ACHN (cell line): ENCODE data around the gene DUSP10.
A peak's percentile ranks its signal among the peaks of the same experiment; 100 is the strongest.

ENCODE experiments used
- DNase-seq: peaks from one replicate; pipeline ENCODE4 v3.0.0-alpha.2; 2015
- in situ Hi-C: cut with HindIII; loops from 2 replicates; pipeline ENCODE4 v1.10.0; 2017; ENCODE audit warnings: low sequenced_read_pairs, low pct_ligation_motif_present, low pct_unique_long_range_greater_than_20kb

DUSP10 gene

GRCh38 chr1:221718381-221719277 lies 23.3 kb downstream of the DUSP10 start:
- no peak for DNase-seq
- in situ Hi-C loops = no loop called here

DNA sequence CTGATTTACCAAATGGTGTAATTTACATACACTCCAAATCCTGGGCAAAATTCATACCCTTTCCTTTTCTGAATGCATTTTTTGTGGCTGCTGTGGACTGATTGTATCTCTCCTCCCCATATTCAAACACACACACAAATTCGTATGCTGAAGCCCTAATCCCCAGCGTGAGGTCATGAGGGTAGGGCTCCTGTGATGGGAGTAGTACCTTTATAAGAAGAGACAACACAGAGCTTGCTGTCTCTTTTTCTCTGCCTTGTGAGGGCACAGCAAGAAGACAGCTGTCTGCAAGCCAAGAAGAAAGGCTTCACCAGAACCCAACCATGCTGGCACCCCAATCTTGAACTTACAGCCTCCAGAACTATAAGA lies 24.4 kb downstream of the DUSP10 start:
- in situ Hi-C loops = no loop called here
- DNase-seq = no peak

- in situ Hi-C loops = no loop called here
- no peak for DNase-seq
Measured at GRCh38 chr1:221716713-221717484, 25.0 kb downstream of the DUSP10 start.

- in situ Hi-C loops = no loop called here
- DNase-seq = no peak
Measured at GRCh38 chr1:221715321-221716169, 26.3 kb downstream of the DUSP10 start.

GRCh38 chr1:221714227-221715152 lies 27.4 kb downstream of the DUSP10 start:
- no peak for DNase-seq
- in situ Hi-C loops = no loop called here

DNA sequence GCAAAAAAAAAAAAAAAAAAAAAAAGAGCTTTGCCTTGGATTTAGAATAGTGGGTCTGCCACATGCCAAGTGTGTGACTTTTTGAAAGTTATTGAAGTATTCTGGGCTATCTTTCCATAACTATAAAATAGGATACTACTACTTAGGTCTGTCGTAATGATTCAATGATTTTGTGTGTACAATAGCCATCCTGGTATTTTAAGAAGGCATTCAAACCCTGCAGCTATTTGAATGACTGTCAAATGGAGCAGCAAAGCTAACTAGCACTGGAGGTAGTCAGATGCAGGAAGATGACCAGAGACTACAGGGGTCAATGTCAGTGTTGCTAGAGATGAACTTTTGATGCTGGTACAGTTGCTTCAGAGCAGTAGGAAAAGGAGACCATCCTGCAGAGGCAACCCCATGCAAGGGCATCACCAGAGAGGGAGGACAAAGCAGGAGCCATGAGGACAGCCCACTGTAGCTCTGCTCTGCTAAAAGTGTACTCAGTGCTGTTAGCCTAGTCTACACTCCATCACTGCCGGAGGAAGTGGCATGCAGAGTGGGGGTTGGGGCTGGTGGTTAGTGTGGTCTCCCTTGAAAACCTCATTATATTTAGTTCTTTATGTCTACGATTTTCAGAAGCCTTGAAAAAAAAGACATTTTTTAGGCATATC lies 29.0 kb downstream of the DUSP10 start:
- in situ Hi-C loops = no loop called here
- no peak for DNase-seq

GRCh38 chr1:221712198-221712684 lies 29.6 kb downstream of the DUSP10 start:
- no peak for DNase-seq
- in situ Hi-C loops = no loop called here

- in situ Hi-C loops = no loop called here
- DNase-seq = no peak
Measured at GRCh38 chr1:221711656-221712055, 30.2 kb downstream of the DUSP10 start.

GRCh38 chr1:221711063-221711577 lies 30.8 kb downstream of the DUSP10 start:
- no peak for DNase-seq

DNA sequence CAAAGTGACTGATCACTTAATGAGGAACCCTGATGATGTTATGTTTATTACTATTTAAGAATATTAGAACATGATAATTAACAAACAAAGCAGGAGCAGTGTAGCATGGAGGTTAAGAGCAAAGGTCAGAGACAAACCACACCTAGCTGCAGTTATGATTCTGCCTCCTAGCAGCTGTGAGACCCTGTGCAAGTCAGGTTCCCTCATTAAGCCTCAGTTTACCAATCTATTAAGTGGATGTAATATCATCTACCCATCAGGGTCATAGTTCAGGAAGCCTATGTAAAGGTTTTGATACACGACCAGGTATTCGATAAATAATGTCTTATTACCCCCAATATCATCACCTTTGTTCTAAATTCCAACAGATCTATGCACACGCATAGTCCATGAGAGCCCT lies 32.0 kb downstream of the DUSP10 start:
- in situ Hi-C loops = no loop called here
- DNase-seq = no peak

More at GRCh38 chr1:221711063-221711577, 30.8 kb downstream of the DUSP10 start:
- in situ Hi-C loops = no loop called here

- peak; percentile 49 for DNase-seq
- in situ Hi-C loops = no loop called here
Measured at GRCh38 chr1:221708987-221709386, 32.9 kb downstream of the DUSP10 start.

- no peak for DNase-seq
- in situ Hi-C loops = no loop called here
Measured at GRCh38 chr1:221708076-221708571, 33.8 kb downstream of the DUSP10 start.

- no peak for DNase-seq
- in situ Hi-C loops = no loop called here
Measured at GRCh38 chr1:221706876-221707582, 34.9 kb downstream of the DUSP10 start.

GRCh38 chr1:221706191-221706590 lies 35.7 kb downstream of the DUSP10 start:
- in situ Hi-C loops = no loop called here
- DNase-seq = no peak

GRCh38 chr1:221704306-221704705 lies 37.6 kb downstream of the DUSP10 start:
- in situ Hi-C loops = no loop called here

GRCh38 chr1:221701570-221702186 lies 40.2 kb downstream of the DUSP10 start:
- DNase-seq = no peak
- in situ Hi-C loops = no loop called here

More at GRCh38 chr1:221704306-221704705, 37.6 kb downstream of the DUSP10 start:
- DNase-seq = no peak
